ENCODE data around the gene STAB1. TPM values are rescaled to one million over a fixed set of nuclear protein-coding genes. Genes with fewer than 3 reads are reported as not detected.

Gene STAB1
- total and polyA plus RNA-seq, 2 of the 13 experiments (the other 11 are each of a cell fraction or from before 2014, with no cell fraction given) = 0.09 to 0.34 TPM

DNA sequence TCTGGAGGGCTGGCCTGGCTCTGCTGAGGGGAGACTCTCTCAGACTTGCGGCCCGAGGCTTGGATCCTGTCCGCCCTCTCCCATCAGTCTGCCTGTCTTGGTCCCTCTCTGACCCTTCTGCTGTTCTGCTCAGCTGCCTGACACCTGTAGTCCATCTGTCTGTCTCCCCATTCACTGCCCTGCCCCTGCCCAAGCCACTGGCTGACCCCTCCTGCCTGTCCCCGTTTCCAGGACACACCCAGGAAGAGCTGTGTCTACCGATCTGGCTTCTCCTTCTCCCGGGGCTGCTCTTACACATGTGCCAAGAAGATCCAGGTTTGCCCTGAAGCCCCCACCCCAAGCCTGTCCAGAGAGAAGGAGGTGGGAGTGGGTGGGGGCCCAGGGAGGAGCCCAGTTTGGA lies 20.1 kb downstream of the STAB1 start:
- DNase-seq (ENCODE audit: low spot score) = no peak
- no peak overlapping the region for H3K9ac ChIP-seq (ENCODE audit: insufficient read depth, low read depth, low read length)
- peak overlapping the region; percentile 61; the same call in 1 of the 2 replicates for H3K4me2 ChIP-seq (ENCODE audit: low read depth, low read length)
- no peak for FAIRE-seq
- no peaks in the 10 kb centered on the region for H4K20me1 ChIP-seq (ENCODE audit: insufficient read depth, low read length)
- peak overlapping the region in 1 of 3 experiments; percentile 13; a peak in 1 of 6 replicates for H3K4me3 ChIP-seq (replicated peaks in 1 of 3; ENCODE audit: insufficient read depth in 1 of 3, low read depth in 2 of 3, low read length in 3 of 3)
- intact Hi-C loops (cut with micrococcal nuclease; ENCODE audit: unreplicated experiment) = no loop called here
- peak; percentile 4 for ATAC-seq
- WGBS (ENCODE audit: low lambda C conversion rate) = 10% methylated on average over 5 of the region's 6 CpGs
- CTCF ChIA-PET (ENCODE audit: low intra/inter-chr PET ratio, low total read pairs) = no interaction called here
- H3K79me2 ChIP-seq (ENCODE audit: insufficient read depth, low read length) = no peaks in the 10 kb centered on the region
- POLR2A ChIA-PET = interaction anchor here (1.5 kb wide), 1 partner anchor 17 kb away, joined by 3 read pairs; no protein-coding TSS in a partner anchor
- BruUV-seq (replicated peaks) = no TSS peak
- H3K4me1 ChIP-seq (ENCODE audit: insufficient read depth, low read length) = peaks cover 27% of the 10 kb centered on the region
- no peak for TF ChIP-seq FOXO1 (CRISPR knock-in tag; IDR thresholded peaks at IDR 0.05)
- TF ChIP-seq ZFP37 (CRISPR knock-in tag; IDR thresholded peaks at IDR 0.05; ENCODE audit: borderline replicate concordance) = no peak
- TF ChIP-seq FOXM1 (CRISPR knock-in tag; IDR thresholded peaks at IDR 0.05) = no peak
- TF ChIP-seq TSC22D2 (CRISPR knock-in tag; IDR thresholded peaks at IDR 0.05; ENCODE audit: borderline replicate concordance) = no peak
- TF ChIP-seq, protein P1, sequence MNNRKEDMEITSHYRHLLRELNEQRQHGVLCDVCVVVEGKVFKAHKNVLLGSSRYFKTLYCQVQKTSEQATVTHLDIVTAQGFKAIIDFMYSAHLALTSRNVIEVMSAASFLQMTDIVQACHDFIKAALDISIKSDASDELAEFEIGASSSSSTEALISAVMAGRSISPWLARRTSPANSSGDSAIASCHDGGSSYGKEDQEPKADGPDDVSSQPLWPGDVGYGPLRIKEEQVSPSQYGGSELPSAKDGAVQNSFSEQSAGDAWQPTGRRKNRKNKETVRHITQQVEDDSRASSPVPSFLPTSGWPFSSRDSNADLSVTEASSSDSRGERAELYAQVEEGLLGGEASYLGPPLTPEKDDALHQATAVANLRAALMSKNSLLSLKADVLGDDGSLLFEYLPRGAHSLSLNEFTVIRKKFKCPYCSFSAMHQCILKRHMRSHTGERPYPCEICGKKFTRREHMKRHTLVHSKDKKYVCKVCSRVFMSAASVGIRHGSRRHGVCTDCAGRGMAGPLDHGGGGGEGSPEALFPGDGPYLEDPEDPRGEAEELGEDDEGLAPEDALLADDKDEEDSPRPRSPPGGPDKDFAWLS (CRISPR knock-in tag; IDR thresholded peaks at IDR 0.05; ENCODE audit: borderline replicate concordance) = no peak
- no peak for TF ChIP-seq BHLHE40 (IDR thresholded peaks at IDR 0.05; ENCODE audit: low read length)
- TF ChIP-seq, protein P2, sequence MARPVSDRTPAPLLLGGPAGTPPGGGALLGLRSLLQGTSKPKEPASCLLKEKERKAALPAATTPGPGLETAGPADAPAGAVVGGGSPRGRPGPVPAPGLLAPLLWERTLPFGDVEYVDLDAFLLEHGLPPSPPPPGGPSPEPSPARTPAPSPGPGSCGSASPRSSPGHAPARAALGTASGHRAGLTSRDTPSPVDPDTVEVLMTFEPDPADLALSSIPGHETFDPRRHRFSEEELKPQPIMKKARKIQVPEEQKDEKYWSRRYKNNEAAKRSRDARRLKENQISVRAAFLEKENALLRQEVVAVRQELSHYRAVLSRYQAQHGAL (CRISPR knock-in tag; IDR thresholded peaks at IDR 0.05; ENCODE audit: not compliant biosample characterization) = no peak
- no peak for TF ChIP-seq U2AF2 (IDR thresholded peaks at IDR 0.05; ENCODE audit: low read depth, low read length)
- no peak for TF ChIP-seq ZNF121 (CRISPR knock-in tag; IDR thresholded peaks at IDR 0.05)
- no peak for TF ChIP-seq ZNF382 (CRISPR knock-in tag; IDR thresholded peaks at IDR 0.05; ENCODE audit: borderline replicate concordance)
- H3K36me3 ChIP-seq (replicated peaks in 1 of 2; ENCODE audit: control insufficient read depth in 1 of 2, insufficient read depth in 2 of 2, low read length in 2 of 2) = no peaks in the 10 kb centered on the region
- H2AFZ ChIP-seq (ENCODE audit: low read length) = no peak overlapping the region
- H3K9me3 ChIP-seq (ENCODE audit: low read length) = no peaks in the 10 kb centered on the region
- H3K27ac ChIP-seq (ENCODE audit: extremely low read length, insufficient read depth, low read length) = no peak overlapping the region
- in situ Hi-C loops (cut with HindIII; ENCODE audit: extremely low pct_ligation_motif_present, low pct_unique_long_range_greater_than_20kb) = no loop called here
- peaks cover 27 to 79% of the 10 kb centered on the region in 2 experiments for H3K27me3 ChIP-seq (ENCODE audit: control insufficient read depth in 1 of 2, insufficient read depth in 2 of 2, low read length in 2 of 2)

All from HepG2 (cell line).